ENCODE results near the gene SNAP25. TPM values are rescaled to one million over a fixed set of nuclear protein-coding genes. Genes with fewer than 3 reads are reported as not detected.

SNAP25 gene
- total RNA-seq, result 3.7 and 9.5 TPM in 2 replicates

GRCh38 chr20:10218536-10219451 is at the start of gene SNAP25:
Gene SNAP25, plus strand, starts transcription at chr20:10218830. Its CDS starts 56,662 bp downstream, at chr20:10275492.

Other genes with a start within 250 kb of the SNAP25 start
- gene ANKEF1, start 183.8 kb upstream of the SNAP25 start, total RNA-seq, result 0.83 and 1.4 TPM in 2 replicates
- gene MKKS, start 215.4 kb downstream of the SNAP25 start, total RNA-seq, result 3.7 and 4.6 TPM in 2 replicates
- gene SLX4IP, start 216.5 kb downstream of the SNAP25 start, total RNA-seq, result 3.7 and 3.8 TPM in 2 replicates